Middle frontal gyrus (tissue), 1 donor: ENCODE results near the gene UBE2O.

Source experiments
- DNase-seq: peaks from one replicate; pipeline ENCODE4 v3.0.0-alpha.2; 2015; ENCODE audit warnings: low spot score; ENCODE audit errors: extremely low spot score

UBE2O gene

GRCh38 chr17:76452660-76453430 is at the start of gene UBE2O:
TSS of gene UBE2O (minus strand) at chr17:76453152. CDS start at chr17:76453141, 11 bp downstream.
- DNase-seq: peak; percentile 81

GRCh38 chr17:76501827-76502307 is 48.9 kb upstream of the UBE2O start:
- DNase-seq: no peak

- DNase-seq: no peak
Observed at GRCh38 chr17:76501018-76501826, 48.3 kb upstream of the UBE2O start, which contains the start of gene RHBDF2. TSS of gene RHBDF2 (minus strand) at chr17:76501423. CDS start at chr17:76481524, 19,899 bp downstream.

GRCh38 chr17:76500747-76501017 is 47.7 kb upstream of the UBE2O start:
- DNase-seq: no peak

GRCh38 chr17:76500074-76500746 is 47.3 kb upstream of the UBE2O start:
- DNase-seq: no peak

- no peak for DNase-seq
Observed at GRCh38 chr17:76499267-76499667, 46.3 kb upstream of the UBE2O start.

- DNase-seq: no peak
Observed at GRCh38 chr17:76498876-76499251, 45.9 kb upstream of the UBE2O start.

GRCh38 chr17:76497979-76498875 is 45.3 kb upstream of the UBE2O start:
- DNase-seq: no peak

GRCh38 chr17:76497699-76497978 is 44.7 kb upstream of the UBE2O start:
- DNase-seq: no peak

- DNase-seq: no peak
Observed at GRCh38 chr17:76496464-76496863, 43.5 kb upstream of the UBE2O start.

- no peak for DNase-seq
Observed at GRCh38 chr17:76495663-76496400, 42.9 kb upstream of the UBE2O start.

- no peak for DNase-seq
Observed at GRCh38 chr17:76493505-76494167, 40.7 kb upstream of the UBE2O start.

GRCh38 chr17:76492989-76493501 is 40.1 kb upstream of the UBE2O start:
- no peak for DNase-seq

- DNase-seq: no peak
Observed at GRCh38 chr17:76492123-76492988, 39.4 kb upstream of the UBE2O start.

GRCh38 chr17:76491271-76492122 is 38.5 kb upstream of the UBE2O start:
- no peak for DNase-seq

GRCh38 chr17:76490112-76490710 is 37.3 kb upstream of the UBE2O start:
- no peak for DNase-seq

GRCh38 chr17:76487451-76488192 is 34.7 kb upstream of the UBE2O start:
- DNase-seq: no peak
